SU-DHL-6 (cell line): ENCODE data around the gene ARL5A.

Source experiments
- H2AFZ ChIP-seq: fragments of 200-600 bp; sonication (generic); 2 replicates; pipeline ENCODE4 v1.6.1; 2014; ENCODE audit warnings: low read depth, mild to moderate bottlenecking, moderate library complexity, mixed read lengths, antibody characterized with exemption, low read length; ENCODE audit not compliant: severe bottlenecking
- H3F3A ChIP-seq: fragments of 200-600 bp; shearing (Covaris generic); 2 replicates; pipeline ENCODE4 v1.6.0; 2016; ENCODE audit warnings: antibody characterized with exemption, mild to moderate bottlenecking; ENCODE audit not compliant: insufficient read depth
- H3K27ac ChIP-seq: fragments of 200-600 bp; sonication (generic); 2 replicates; pipeline ENCODE4 v1.5.1; 2016; ENCODE audit warnings: low read depth, mild to moderate bottlenecking, low read length, moderate library complexity, mixed read lengths
- H3K27me3 ChIP-seq: fragments of 200-600 bp; sonication (generic), shearing (Covaris generic); 2 replicates; pipeline ENCODE4 v1.6.0; 2014; ENCODE audit warnings: mild to moderate bottlenecking, low read length
- H3K36me3 ChIP-seq: fragments of 200-600 bp; sonication (generic); 2 replicates; pipeline ENCODE4 v1.6.1; 2014; ENCODE audit warnings: mild to moderate bottlenecking, low read length, mixed read lengths
- H3K4me2 ChIP-seq: fragments of 300-600, 200-600 bp; shearing (Covaris generic), sonication (generic); 2 replicates; pipeline ENCODE4 v1.6.0; 2014; ENCODE audit warnings: low read length, low read depth, mild to moderate bottlenecking; ENCODE audit not compliant: poor library complexity, severe bottlenecking
- H3K4me3 ChIP-seq: fragments of 200-600 bp; sonication (generic); 2 replicates; pipeline ENCODE4 v1.5.1; 2014; ENCODE audit warnings: antibody characterized with exemption, low read length, mild to moderate bottlenecking, mixed read lengths; ENCODE audit not compliant: insufficient read depth, poor library complexity, severe bottlenecking
- H3K79me2 ChIP-seq: fragments of 200-600 bp; sonication (generic); 2 replicates; pipeline ENCODE4 v1.6.1; 2014; ENCODE audit warnings: mild to moderate bottlenecking, low read length, moderate library complexity; ENCODE audit not compliant: insufficient read depth
- H3K9ac ChIP-seq: fragments of 200-600 bp; sonication (generic); 2 replicates; pipeline ENCODE4 v1.7.0; 2014; ENCODE audit warnings: mild to moderate bottlenecking, low read length
- H3K9me2 ChIP-seq: fragments of 200-600 bp; sonication (generic); replicated peaks from 2 replicates; pipeline ENCODE4 v1.6.1; 2014; ENCODE audit warnings: low read length; ENCODE audit not compliant: insufficient read depth
- H3K9me3 ChIP-seq: fragments of 200-600 bp; sonication (generic); 2 replicates; pipeline ENCODE4 v1.6.1; 2014; ENCODE audit warnings: low read length, mixed read lengths; ENCODE audit not compliant: insufficient read depth
- H4K20me1 ChIP-seq: fragments of 200-600 bp; sonication (generic); 2 replicates; pipeline ENCODE4 v1.6.1; 2014; ENCODE audit warnings: low read depth, mild to moderate bottlenecking, antibody characterized with exemption, low read length, moderate library complexity, mixed read lengths
- EZH2phosphoT487 ChIP-seq: fragments of 200-600 bp; sonication (generic), shearing (Covaris generic); conservative IDR thresholded peaks from 2 replicates; pipeline ENCODE4 v1.6.1; 2018; ENCODE audit warnings: mild to moderate bottlenecking, antibody characterized with exemption, low read length, moderate library complexity, mixed read lengths
- TF ChIP-seq, protein P1 (sequence below): fragments of 200-600 bp; sonication (generic); IDR thresholded peaks from one replicate; pipeline ENCODE4 v1.5.1; 2017; ENCODE audit warnings: antibody characterized with exemption, mild to moderate bottlenecking, low read length, moderate library complexity; ENCODE audit not compliant: insufficient read depth, poor library complexity, severe bottlenecking

The ARL5A gene

DNA sequence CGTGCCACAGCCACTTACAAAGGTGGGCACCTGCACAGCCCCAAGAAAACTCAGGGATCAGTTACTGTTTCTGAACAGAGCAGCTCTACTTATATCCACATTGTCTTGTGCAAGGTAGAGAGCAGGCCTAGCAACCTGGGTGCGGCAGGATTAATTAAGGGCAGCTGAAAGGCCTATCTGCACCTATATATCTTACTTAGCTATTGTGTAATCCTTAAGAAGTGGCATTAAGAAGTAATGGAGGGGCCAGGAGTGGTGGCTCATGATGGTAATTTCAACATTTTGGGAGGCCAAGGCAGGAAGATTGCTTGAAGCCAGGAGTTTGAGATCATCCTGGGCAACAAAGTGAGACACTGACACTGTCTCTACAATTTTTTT lies 12.8 kb upstream of the ARL5A start:
- Histone ChIP-seq H3K27ac (no peak overlapping the region), H3K9me2 (no peaks in the 10 kb centered on the region), H2AFZ (no peak overlapping the region), H3K4me3 (no peak overlapping the region), H3K9ac (no peak overlapping the region), H3K36me3 (no peaks in the 10 kb centered on the region), H3F3A (no peaks in the 10 kb centered on the region), H3K27me3 (no peaks in the 10 kb centered on the region), H4K20me1 (no peaks in the 10 kb centered on the region), H3K9me3 (no peaks in the 10 kb centered on the region), H3K4me2 (no peak overlapping the region), H3K79me2 (no peaks in the 10 kb centered on the region)
- no peak for TF ChIP-seq EZH2phosphoT487
- TF ChIP-seq, protein P1, sequence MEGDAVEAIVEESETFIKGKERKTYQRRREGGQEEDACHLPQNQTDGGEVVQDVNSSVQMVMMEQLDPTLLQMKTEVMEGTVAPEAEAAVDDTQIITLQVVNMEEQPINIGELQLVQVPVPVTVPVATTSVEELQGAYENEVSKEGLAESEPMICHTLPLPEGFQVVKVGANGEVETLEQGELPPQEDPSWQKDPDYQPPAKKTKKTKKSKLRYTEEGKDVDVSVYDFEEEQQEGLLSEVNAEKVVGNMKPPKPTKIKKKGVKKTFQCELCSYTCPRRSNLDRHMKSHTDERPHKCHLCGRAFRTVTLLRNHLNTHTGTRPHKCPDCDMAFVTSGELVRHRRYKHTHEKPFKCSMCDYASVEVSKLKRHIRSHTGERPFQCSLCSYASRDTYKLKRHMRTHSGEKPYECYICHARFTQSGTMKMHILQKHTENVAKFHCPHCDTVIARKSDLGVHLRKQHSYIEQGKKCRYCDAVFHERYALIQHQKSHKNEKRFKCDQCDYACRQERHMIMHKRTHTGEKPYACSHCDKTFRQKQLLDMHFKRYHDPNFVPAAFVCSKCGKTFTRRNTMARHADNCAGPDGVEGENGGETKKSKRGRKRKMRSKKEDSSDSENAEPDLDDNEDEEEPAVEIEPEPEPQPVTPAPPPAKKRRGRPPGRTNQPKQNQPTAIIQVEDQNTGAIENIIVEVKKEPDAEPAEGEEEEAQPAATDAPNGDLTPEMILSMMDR, result no peak

DNA sequence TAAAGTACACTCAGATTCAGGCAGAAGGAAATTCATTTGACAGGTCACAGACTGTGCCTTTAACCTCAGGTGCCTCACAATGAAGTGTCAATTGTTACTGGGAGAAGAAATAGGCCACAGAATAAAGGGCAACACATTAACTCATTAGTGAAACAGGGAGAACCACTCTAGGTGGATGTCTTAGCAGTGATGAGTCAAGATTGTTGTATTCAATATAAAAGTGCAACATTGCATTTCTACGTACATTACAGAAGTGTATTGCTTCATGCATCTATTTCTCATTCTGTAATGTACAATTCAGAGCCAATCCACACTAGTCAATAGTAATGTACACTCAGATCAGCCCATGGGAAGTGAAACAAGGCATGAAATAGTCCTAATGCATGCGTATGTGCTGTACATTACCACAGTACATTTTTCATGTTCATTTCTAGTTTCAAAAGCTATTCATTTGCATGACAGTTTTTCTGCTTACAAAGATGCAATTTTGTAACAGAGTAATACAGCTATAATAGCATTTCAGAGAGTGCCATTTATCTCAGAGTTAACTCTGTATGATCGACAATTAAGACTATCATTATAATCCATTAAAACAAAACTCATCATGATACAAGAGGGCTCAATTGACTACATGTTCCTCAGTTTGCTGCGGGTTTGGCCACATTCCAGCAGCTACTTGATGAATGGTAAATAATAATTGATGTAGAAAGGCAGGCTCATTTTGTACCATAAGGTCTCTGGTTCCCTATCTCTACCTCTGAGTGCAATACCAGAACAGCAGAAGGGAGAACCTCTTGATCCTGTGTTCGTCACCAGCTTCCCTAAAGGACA lies 12.2 kb upstream of the ARL5A start:
- H3K9me2 ChIP-seq, result no peaks in the 10 kb centered on the region
- H3K27me3 ChIP-seq, result no peaks in the 10 kb centered on the region

DNA sequence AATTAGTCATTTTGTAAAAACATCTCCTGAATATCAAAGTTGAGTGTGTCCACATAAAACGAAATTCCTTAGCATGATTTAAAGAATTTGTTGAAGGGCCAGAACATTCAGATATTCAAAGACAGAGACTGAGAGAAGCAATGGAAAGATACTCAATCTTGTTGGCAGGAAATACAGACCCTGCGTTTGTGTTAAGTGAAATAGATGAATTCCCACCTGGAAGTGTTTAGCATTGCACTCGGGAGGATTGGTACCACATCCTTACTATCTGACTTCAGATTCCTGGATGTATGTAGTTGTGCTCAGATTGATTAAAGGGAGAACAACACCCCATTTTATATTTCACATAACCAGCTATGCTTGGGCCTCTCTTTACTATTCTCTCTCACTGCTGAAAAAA lies 9.7 kb upstream of the ARL5A start:
- Histone ChIP-seq H3K9me2 (no peaks in the 10 kb centered on the region), H4K20me1 (no peaks in the 10 kb centered on the region), H3K27ac (no peak overlapping the region), H3K4me3 (no peak overlapping the region), H3F3A (no peaks in the 10 kb centered on the region), H3K9ac (no peak overlapping the region), H3K9me3 (no peaks in the 10 kb centered on the region), H3K79me2 (no peaks in the 10 kb centered on the region), H2AFZ (no peak overlapping the region), H3K4me2 (no peak overlapping the region), H3K27me3 (no peaks in the 10 kb centered on the region), H3K36me3 (no peaks in the 10 kb centered on the region)
- TF ChIP-seq, protein P1, result no peak
- TF ChIP-seq EZH2phosphoT487, result no peak

More for the DNA sequence above, 12.2 kb upstream of the ARL5A start:
- Histone ChIP-seq H3K27ac (no peak overlapping the region), H3K9me3 (no peaks in the 10 kb centered on the region), H2AFZ (no peak overlapping the region), H3K9ac (no peak overlapping the region), H3K79me2 (no peaks in the 10 kb centered on the region), H4K20me1 (no peaks in the 10 kb centered on the region), H3K4me2 (no peak overlapping the region), H3F3A (no peaks in the 10 kb centered on the region), H3K36me3 (no peaks in the 10 kb centered on the region), H3K4me3 (no peak overlapping the region)
- TF ChIP-seq, protein P1, result no peak
- no peak for TF ChIP-seq EZH2phosphoT487
